IPS-20b (cell line): ENCODE results near the gene NR6A1.

Source experiments
- H3K27ac ChIP-seq: one replicate; pipeline ENCODE4 v1.5.1; 2013; ENCODE audit warnings: low read length
- H3K27me3 ChIP-seq: 2 replicates; pipeline ENCODE4 v1.6.1; 2013; ENCODE audit warnings: mild to moderate bottlenecking, low read length, inconsistent platforms; ENCODE audit not compliant: insufficient read depth
- H3K36me3 ChIP-seq: 2 replicates; pipeline ENCODE4 v1.6.1; 2013; ENCODE audit warnings: low read depth, mild to moderate bottlenecking, inconsistent platforms, low read length, moderate library complexity; ENCODE audit not compliant: insufficient read depth
- H3K4me1 ChIP-seq: 2 replicates; pipeline ENCODE4 v1.6.1; 2013; ENCODE audit warnings: mild to moderate bottlenecking, control low read depth, inconsistent platforms, low read length, moderate library complexity; ENCODE audit not compliant: insufficient read depth
- H3K4me3 ChIP-seq: 2 replicates; pipeline ENCODE4 v1.5.1; 2013; ENCODE audit warnings: mild to moderate bottlenecking, low read length, inconsistent platforms
- H3K9ac ChIP-seq: 2 replicates; pipeline ENCODE4 v1.6.1; 2013; ENCODE audit warnings: low read depth, mild to moderate bottlenecking, inconsistent platforms, low read length, moderate library complexity
- H3K9me3 ChIP-seq: 2 replicates; pipeline ENCODE4 v1.6.1; 2013; ENCODE audit warnings: mild to moderate bottlenecking, low read depth, low read length, inconsistent platforms; ENCODE audit not compliant: insufficient read depth

Gene NR6A1

DNA sequence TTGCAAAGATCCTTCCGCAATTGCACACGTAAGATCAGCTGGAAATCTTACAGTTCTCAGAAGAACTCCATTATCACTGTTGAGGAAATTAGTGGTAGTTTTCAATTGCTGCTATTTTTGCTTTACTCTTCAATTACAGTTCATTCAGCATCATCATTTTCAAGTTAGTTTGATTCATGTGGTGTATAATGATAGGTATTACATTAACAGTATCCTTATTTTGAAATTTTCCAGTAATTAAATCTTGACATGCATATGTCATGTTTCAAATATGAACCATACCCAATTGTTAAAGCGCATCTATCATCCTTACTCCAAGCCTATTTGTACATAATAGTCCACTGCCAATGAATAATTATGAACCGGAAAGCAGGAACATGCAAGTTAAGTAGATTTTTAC lies 60.3 kb downstream of the NR6A1 start:
- Histone ChIP-seq H3K27ac (no peak overlapping the region), H3K4me1 (no peaks in the 10 kb centered on the region; the same call in 1 of the 2 replicates), H3K9me3 (no peaks in the 10 kb centered on the region), H3K36me3 (peaks cover 3% of the 10 kb centered on the region; the same call in 1 of the 2 replicates), H3K27me3 (no peaks in the 10 kb centered on the region), H3K4me3 (no peak overlapping the region), H3K9ac (no peak overlapping the region)

DNA sequence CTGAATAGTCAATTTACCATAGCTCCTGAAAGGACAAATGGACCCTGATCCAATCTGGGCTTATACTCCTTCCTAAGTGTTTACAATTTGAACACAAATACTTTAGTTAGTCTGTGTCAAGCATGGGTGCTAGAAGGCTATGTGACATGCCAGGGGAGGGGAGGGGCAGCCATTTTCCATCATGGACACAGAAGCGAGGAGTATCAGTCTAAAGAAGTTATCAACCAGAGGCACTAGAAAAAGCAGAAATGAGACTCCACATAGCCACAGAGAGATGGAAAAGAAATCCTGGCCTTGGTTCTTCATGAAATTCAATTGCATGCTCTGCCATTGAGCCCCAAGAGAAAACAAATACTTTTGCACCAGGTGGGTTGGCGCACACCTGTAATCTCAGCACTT lies 61.8 kb downstream of the NR6A1 start:
- H3K9ac ChIP-seq: no peak overlapping the region
- no peaks in the 10 kb centered on the region for H3K9me3 ChIP-seq
- H3K4me1 ChIP-seq: no peaks in the 10 kb centered on the region; the same call in 1 of the 2 replicates
- H3K36me3 ChIP-seq: no peaks in the 10 kb centered on the region
- H3K27ac ChIP-seq: no peak overlapping the region
- no peak overlapping the region for H3K4me3 ChIP-seq
- no peaks in the 10 kb centered on the region for H3K27me3 ChIP-seq

DNA sequence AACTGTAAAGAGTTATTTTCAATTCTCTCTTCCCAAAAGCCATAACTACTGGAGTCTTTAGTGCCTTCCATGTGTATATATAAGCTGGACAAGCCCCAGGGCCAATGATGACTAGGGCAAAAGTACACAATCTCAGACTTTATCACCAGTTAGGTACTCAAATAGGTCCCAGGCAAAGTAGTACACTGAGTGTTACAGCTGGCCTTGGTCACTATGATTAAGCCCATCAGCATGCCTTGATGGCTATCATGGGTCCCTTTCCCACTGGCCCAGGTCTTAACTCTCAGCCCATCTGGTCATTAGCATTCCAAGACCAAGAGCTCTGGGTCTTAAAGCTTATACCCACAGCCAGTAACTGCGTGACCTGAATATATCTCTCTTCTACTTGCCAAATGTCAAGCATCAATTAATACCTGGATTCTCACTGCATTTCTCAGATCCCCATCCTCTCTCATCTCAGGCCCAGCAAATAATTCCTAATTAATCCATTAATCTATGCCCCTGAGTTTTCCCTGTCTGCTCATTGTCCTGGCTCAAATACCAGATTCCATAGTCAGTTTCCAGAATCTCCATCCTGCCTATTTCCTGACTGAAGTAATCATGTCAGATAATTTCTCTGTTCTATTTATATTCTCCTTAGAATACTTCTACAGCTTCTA lies 62.3 kb downstream of the NR6A1 start:
- Histone ChIP-seq H3K4me1 (no peaks in the 10 kb centered on the region; the same call in 1 of the 2 replicates), H3K9ac (no peak overlapping the region), H3K4me3 (no peak overlapping the region), H3K27ac (no peak overlapping the region), H3K36me3 (no peaks in the 10 kb centered on the region), H3K27me3 (no peaks in the 10 kb centered on the region), H3K9me3 (no peaks in the 10 kb centered on the region)

DNA sequence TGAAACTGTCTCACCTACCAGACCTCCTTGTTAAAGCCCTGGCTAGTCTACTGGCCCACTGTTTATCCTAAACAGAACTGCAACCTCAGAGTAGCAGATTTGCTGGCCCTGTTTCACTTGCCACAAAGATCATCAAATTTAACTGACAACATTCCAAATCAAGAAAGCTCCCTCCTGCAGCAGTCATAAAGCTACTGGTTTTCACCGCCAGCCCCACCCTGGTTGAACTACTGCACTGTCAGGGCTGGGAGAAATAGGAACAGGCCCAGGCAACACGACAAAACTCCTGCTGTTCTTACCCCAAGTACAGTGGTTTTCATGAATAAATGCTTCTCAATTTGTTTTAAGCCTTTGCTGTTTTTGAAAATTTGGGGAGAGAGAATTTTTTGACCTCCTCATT lies 63.0 kb downstream of the NR6A1 start:
- H3K9ac ChIP-seq: no peak overlapping the region
- H3K4me1 ChIP-seq: no peaks in the 10 kb centered on the region; the same call in 1 of the 2 replicates
- H3K9me3 ChIP-seq: no peaks in the 10 kb centered on the region
- H3K27me3 ChIP-seq: no peaks in the 10 kb centered on the region
- H3K36me3 ChIP-seq: no peaks in the 10 kb centered on the region
- H3K27ac ChIP-seq: peak overlapping the region; percentile 55
- H3K4me3 ChIP-seq: no peak overlapping the region

DNA sequence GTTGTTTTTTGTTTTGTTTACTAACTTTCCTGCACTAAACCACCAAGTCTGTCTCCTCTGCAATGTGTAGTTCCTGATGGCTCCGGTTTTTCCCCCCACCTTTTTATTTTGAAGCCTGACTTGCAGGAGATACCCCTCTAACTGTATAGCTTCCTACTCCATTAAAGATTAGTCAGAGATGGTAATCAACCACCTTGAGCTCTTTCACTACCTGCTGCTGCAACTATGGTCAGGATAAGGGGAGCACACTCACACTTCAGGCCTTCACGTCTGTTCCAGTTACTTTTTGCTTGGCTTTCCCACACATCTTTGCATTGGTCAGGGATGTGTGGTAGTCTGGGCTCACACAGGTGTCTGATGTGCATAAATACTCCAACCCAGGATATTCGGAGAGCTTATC lies 63.4 kb downstream of the NR6A1 start:
- Histone ChIP-seq H3K9me3 (no peaks in the 10 kb centered on the region), H3K27ac (peak overlapping the region; percentile 55), H3K4me3 (no peak overlapping the region), H3K4me1 (no peaks in the 10 kb centered on the region; the same call in 1 of the 2 replicates), H3K27me3 (no peaks in the 10 kb centered on the region), H3K36me3 (no peaks in the 10 kb centered on the region), H3K9ac (no peak overlapping the region)

DNA sequence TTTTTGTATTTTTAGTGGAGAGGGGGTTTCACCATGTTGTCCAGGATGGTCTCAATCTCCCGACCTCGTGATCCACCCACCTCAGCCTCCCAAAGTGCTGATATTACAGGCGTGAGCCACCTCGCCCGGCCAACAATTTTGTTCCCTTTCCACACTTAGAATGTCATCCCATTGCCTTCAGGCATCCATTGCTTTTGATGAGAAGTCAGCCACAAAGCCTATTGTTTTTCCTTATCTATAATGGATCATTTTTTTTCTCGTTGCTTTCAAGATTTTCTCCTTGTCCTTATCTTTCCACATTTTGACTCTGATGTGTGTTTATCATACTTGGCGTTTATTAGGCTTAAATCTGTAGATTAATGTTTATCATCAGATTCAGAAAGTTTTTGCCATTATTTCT lies 64.4 kb downstream of the NR6A1 start:
- no peaks in the 10 kb centered on the region for H3K36me3 ChIP-seq

DNA sequence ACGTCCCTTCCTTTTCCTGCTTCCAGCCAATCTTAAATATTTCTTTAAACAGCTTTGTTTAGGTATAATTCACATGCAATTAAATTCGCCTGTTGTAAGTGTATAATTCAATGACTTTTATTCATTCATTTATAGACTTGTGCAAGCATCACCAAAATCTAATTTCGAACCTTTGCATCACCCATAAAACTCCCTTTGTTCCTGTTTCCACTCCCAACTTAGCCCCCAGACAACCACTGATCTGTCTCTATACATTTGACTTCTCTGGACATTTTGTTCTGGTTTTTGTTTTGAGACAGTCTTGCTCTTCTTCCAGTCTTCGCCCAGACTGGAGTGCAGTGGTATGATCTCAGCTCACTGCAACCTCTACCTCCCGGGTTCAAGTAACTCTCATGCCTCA lies 71.5 kb downstream of the NR6A1 start:
- H3K4me1 ChIP-seq: peaks cover 26% of the 10 kb centered on the region
- no peak overlapping the region for H3K4me3 ChIP-seq
- H3K9me3 ChIP-seq: no peaks in the 10 kb centered on the region
- no peaks in the 10 kb centered on the region for H3K27me3 ChIP-seq
- no peaks in the 10 kb centered on the region for H3K36me3 ChIP-seq
- no peak overlapping the region for H3K27ac ChIP-seq
- no peak overlapping the region for H3K9ac ChIP-seq

More for the DNA sequence above, 64.4 kb downstream of the NR6A1 start:
- Histone ChIP-seq H3K27me3 (no peaks in the 10 kb centered on the region), H3K9me3 (no peaks in the 10 kb centered on the region), H3K9ac (no peak overlapping the region), H3K4me3 (no peak overlapping the region), H3K27ac (no peak overlapping the region), H3K4me1 (no peaks in the 10 kb centered on the region; the same call in 1 of the 2 replicates)

DNA sequence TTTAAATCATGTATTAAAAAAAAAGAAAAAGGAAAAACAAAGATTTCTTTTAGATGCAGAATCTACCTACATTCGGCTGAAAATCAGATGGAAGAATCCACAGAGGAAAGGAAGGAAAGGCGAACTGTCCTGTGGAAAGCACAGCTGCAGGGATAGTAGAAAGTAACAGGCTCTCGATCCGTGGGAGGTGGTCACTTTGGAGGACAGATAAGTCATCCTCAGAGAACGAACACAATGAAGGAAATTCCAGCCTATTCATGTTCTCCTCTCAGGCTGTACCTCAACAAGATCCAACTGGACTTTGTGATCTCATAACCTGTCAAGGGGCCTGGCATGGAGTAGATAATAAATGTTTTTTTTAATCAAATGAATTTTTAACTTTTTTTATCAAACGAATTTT lies 72.8 kb downstream of the NR6A1 start:
- Histone ChIP-seq H3K27ac (no peak overlapping the region), H3K4me3 (no peak overlapping the region), H3K4me1 (peaks cover 37% of the 10 kb centered on the region), H3K27me3 (no peaks in the 10 kb centered on the region), H3K9me3 (no peaks in the 10 kb centered on the region), H3K9ac (no peak overlapping the region), H3K36me3 (no peaks in the 10 kb centered on the region)

DNA sequence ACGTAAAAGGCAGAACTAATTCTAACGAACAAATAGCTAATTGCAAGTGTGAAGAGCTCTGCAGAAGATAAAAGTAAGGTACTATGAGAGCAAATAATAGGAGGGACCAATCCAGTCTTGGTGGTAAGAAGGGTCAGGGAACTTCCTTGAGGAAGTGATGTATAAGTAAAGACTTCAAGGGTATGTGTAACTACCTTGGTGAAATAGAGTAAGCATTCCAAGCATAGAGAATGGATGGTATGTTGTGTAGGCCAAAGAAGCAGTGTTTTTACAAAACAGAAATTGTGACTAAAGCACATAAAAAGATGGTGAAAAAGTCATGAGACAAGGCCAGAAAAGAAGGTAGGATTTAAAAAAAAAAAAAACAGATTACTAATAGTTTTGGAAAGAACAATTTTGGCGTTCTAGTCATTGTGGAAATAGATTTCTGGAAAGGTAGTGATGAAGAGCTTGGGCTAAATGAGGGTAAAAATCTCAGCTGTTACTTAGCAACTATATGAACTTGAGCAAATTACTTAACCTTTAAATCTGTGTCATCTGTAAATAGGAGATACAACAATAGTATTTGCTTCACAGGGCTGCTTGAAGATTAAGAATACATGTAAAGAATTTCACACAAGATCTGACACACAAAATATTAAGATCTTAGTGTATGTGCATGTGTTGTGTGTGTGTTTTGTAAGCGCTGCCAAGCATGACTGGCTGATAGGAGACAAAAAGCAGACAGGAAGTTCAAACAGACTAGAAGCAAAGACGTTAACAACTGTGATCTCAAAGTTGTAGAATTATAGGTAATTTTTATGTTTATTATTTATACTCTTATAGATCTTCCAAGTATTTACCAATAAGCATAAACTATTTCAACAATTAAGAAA lies 73.5 kb downstream of the NR6A1 start:
- no peak overlapping the region for H3K4me3 ChIP-seq
- no peaks in the 10 kb centered on the region for H3K36me3 ChIP-seq
- no peaks in the 10 kb centered on the region for H3K27me3 ChIP-seq
- no peak overlapping the region for H3K27ac ChIP-seq
- no peaks in the 10 kb centered on the region for H3K9me3 ChIP-seq
- H3K9ac ChIP-seq: no peak overlapping the region
- H3K4me1 ChIP-seq: peaks cover 41% of the 10 kb centered on the region

DNA sequence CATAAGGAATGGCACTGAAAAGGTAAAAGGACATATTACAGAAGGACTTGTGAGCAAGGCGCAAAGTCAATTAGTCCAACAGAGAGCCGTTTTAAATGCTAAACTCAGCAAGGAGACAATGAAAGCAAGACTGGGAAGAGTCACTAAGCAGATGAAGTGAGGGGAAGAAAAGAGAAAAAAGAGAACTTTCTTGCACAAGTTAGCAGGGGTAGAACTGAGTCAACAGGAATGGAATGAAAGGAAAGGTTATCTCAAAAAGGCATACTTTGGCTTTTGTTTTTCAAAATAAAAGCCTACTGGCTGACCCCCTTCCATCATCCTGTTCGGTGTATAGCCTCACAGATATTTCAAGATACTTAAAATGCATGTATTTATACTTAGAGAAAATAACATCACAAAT lies 75.0 kb downstream of the NR6A1 start:
- no peaks in the 10 kb centered on the region for H3K9me3 ChIP-seq
- no peak overlapping the region for H3K4me3 ChIP-seq
- peaks cover 41% of the 10 kb centered on the region for H3K4me1 ChIP-seq
- no peaks in the 10 kb centered on the region for H3K36me3 ChIP-seq
- no peak overlapping the region for H3K27ac ChIP-seq
- no peaks in the 10 kb centered on the region for H3K27me3 ChIP-seq
- H3K9ac ChIP-seq: no peak overlapping the region

DNA sequence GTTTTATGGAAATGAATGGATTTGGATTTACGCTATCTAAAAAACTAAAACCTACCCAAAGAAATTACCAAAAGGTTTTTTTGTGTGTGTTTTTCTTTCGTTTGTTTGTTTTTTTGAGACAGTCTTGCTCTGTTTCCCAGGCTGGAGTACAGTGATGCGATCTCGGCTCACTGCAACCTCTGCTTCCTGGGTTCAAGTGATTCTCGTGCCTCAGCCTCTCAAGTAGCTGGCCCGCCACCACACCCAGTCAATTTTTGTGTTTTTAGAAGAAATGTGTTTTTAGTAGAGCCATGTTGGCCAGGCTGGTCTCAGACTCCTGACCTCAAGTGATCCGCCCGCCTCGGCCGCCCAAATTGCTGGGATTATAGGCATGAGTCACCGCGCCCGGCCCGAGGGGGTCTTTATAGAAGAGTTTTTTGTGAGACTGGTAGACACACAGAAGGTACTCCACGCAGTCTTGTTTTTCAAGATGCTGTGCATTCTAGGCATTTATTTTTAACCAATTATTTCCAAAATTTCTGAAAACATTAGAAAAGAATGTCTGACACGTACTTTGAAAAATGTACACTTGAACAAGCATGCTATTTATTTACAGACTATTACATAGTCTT lies 75.7 kb downstream of the NR6A1 start:
- Histone ChIP-seq H3K4me3 (no peak overlapping the region), H3K36me3 (no peaks in the 10 kb centered on the region), H3K9ac (no peak overlapping the region), H3K27me3 (no peaks in the 10 kb centered on the region), H3K27ac (no peak overlapping the region), H3K9me3 (no peaks in the 10 kb centered on the region), H3K4me1 (peaks cover 41% of the 10 kb centered on the region)
